ENCODE data around the gene REPS2.

The REPS2 gene

GRCh38 chrX:17007134-17007768 is 60.8 kb downstream of the REPS2 start:
- no peak for TF ChIP-seq GATA2 (IDR thresholded peaks at IDR 0.05; ENCODE audit: low read depth, low read length)
- TF ChIP-seq GATA3 (IDR thresholded peaks at IDR 0.05; ENCODE audit: low read depth, low read length) = no peak

DNA sequence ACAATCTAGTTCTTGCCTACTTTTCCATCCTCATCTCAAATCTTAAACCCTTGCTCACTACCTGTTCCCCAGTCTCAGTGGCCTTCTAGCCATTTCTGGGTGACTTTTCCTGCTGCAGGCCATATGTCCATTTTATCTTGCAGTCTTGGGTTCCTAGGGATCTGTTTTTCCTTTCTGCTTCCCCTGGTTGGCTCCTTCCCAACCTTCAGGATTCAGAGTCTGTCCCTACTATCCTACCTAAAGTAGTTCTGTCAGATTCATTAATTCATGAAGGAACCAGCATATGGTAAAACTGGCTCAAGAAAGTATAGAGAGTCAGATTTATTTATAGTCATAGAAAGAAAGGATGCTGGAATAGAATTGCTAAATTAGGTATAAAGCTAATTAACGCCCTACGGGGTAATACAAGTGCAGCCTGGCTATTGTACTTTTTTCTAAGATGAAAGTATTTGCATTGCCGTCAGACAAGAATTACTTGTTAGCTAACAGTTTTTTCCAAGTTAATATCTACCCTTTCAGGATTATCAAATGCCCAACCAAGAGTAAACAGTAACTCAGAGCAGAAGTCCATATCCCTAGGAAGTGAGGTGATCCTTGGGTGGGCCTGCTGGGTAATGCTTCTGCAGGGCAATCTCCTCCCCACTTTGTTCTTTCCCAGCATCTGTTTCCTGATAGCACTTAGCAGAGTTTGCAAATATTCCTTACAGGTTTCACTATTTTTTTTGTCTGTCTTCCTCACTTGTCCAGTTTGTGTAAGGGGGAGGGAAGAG is 63.6 kb downstream of the REPS2 start:
- TF ChIP-seq GATA2 (IDR thresholded peaks at IDR 0.05; ENCODE audit: low read depth, low read length) = no peak
- no peak for TF ChIP-seq GATA3 (IDR thresholded peaks at IDR 0.05; ENCODE audit: low read depth, low read length)

GRCh38 chrX:17012465-17012864 is 66.0 kb downstream of the REPS2 start:
- no peak for TF ChIP-seq GATA3 (IDR thresholded peaks at IDR 0.05; ENCODE audit: low read depth, low read length)
- no peak for TF ChIP-seq GATA2 (IDR thresholded peaks at IDR 0.05; ENCODE audit: low read depth, low read length)

- TF ChIP-seq GATA2 (IDR thresholded peaks at IDR 0.05; ENCODE audit: low read depth, low read length) = no peak
- no peak for TF ChIP-seq GATA3 (IDR thresholded peaks at IDR 0.05; ENCODE audit: low read depth, low read length)
These were observed 67.8 kb downstream of the REPS2 start for GRCh38 chrX:17014216-17014615.

- TF ChIP-seq GATA3 (IDR thresholded peaks at IDR 0.05; ENCODE audit: low read depth, low read length) (no peak), GATA2 (IDR thresholded peaks at IDR 0.05; ENCODE audit: low read depth, low read length) (no peak)
These were observed 70.7 kb downstream of the REPS2 start for GRCh38 chrX:17017134-17017533.

GRCh38 chrX:17020356-17020755 is 73.9 kb downstream of the REPS2 start:
- TF ChIP-seq GATA2 (IDR thresholded peaks at IDR 0.05; ENCODE audit: low read depth, low read length) = no peak
- no peak for TF ChIP-seq GATA3 (IDR thresholded peaks at IDR 0.05; ENCODE audit: low read depth, low read length)

GRCh38 chrX:17020851-17021821 is 74.7 kb downstream of the REPS2 start:
- TF ChIP-seq GATA3 (IDR thresholded peaks at IDR 0.05; ENCODE audit: low read depth, low read length) (no peak), GATA2 (IDR thresholded peaks at IDR 0.05; ENCODE audit: low read depth, low read length) (no peak)

DNA sequence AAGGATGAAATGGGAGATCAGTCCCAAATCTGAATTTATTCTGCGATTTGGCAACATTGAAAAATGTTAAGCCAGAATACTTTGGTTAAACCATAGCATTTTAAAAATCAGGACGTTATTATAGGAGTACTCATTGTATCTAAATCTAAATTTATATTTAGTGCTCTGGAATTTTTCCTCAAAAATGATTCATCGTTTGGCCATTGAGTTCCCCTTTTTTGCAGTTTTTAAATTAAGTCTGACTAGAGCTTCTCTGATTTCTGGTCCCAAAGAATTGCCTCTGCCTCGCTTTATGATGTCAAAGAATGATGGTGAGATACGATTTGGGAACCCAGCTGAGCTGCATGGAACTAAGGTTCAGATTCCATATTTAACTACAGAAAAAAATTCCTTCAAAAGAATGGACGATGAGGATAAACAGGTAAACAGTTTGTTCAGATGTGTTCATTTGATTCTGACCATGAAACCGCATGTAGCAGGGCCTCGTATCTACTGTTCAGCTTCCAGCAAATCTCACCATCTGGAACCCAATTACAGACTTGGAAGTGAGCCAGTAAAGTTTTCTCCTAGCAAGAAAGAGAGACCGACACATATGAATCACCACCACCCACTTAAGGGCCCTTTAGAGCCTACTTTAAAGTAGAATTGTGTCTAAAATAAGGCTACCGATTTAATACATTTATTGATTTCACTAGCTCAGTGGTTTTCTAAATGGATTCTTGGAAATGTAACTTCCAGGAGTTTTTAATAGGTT is 75.6 kb downstream of the REPS2 start:
- no peak for TF ChIP-seq GATA3 (IDR thresholded peaks at IDR 0.05; ENCODE audit: low read depth, low read length)
- no peak for TF ChIP-seq GATA2 (IDR thresholded peaks at IDR 0.05; ENCODE audit: low read depth, low read length)

DNA sequence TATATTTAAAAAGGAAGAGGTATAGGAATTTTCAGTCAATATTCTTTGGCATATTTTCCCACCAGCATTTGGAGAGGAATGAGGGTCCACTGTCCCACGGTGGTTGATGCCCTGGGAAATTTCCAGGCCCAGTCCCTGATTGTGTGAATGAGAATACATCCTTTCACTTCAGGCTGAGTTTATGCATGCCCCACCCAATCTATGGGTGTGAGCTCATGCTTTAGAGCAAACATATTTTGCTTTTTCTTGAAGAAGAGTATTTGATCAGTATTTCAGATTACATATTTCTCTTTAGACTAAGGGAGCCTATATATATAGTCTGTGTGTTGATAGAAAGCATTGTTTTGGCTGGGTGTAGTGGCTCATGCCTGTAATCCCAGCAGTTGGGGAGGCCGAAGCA is 77.2 kb downstream of the REPS2 start:
- no peak for TF ChIP-seq GATA2 (IDR thresholded peaks at IDR 0.05; ENCODE audit: low read depth, low read length)
- no peak for TF ChIP-seq GATA3 (IDR thresholded peaks at IDR 0.05; ENCODE audit: low read depth, low read length)

- TF ChIP-seq GATA2 (IDR thresholded peaks at IDR 0.05; ENCODE audit: low read depth, low read length) (no peak), GATA3 (IDR thresholded peaks at IDR 0.05; ENCODE audit: low read depth, low read length) (no peak)
These were observed 78.4 kb downstream of the REPS2 start for GRCh38 chrX:17024886-17025285.

- TF ChIP-seq GATA3 (IDR thresholded peaks at IDR 0.05; ENCODE audit: low read depth, low read length) (no peak), GATA2 (IDR thresholded peaks at IDR 0.05; ENCODE audit: low read depth, low read length) (no peak)
These were observed 79.3 kb downstream of the REPS2 start for GRCh38 chrX:17025621-17026302.

- TF ChIP-seq GATA2 (IDR thresholded peaks at IDR 0.05; ENCODE audit: low read depth, low read length) (no peak), GATA3 (IDR thresholded peaks at IDR 0.05; ENCODE audit: low read depth, low read length) (no peak)
These were observed 81.5 kb downstream of the REPS2 start for GRCh38 chrX:17027931-17028330.

- TF ChIP-seq GATA2 (IDR thresholded peaks at IDR 0.05; ENCODE audit: low read depth, low read length) = no peak
- TF ChIP-seq GATA3 (IDR thresholded peaks at IDR 0.05; ENCODE audit: low read depth, low read length) = no peak
These were observed 81.9 kb downstream of the REPS2 start for GRCh38 chrX:17028356-17028755.

Measured in SH-SY5Y (cell line).